BE2C (cell line): ENCODE results near the gene ARID5B.

ENCODE experiments used
- DNase-seq: peaks from one replicate; pipeline ENCODE4 v3.0.0-alpha.2; 2020
- H3K27me3 ChIP-seq: fragments of 250-450 bp; sonication (Bioruptor Pico); 2 replicates; pipeline ENCODE4 v1.5.1; 2020; ENCODE audit warnings: mild to moderate bottlenecking
- H3K36me3 ChIP-seq: fragments of 250-450 bp; sonication (Bioruptor Pico); 2 replicates; pipeline ENCODE4 v1.5.1; 2020; ENCODE audit warnings: mild to moderate bottlenecking
- H3K4me1 ChIP-seq: fragments of 250-450 bp; sonication (Bioruptor Pico); 2 replicates; pipeline ENCODE4 v1.5.1; 2020
- H3K4me3 ChIP-seq: 2 replicates; pipeline ENCODE4 v1.5.1; 2011; ENCODE audit warnings: low read depth, low read length
- H3K9me3 ChIP-seq: fragments of 250-450 bp; sonication (Bioruptor Pico); 2 replicates; pipeline ENCODE4 v1.5.1; 2020
- CTCF ChIP-seq: IDR thresholded peaks from 2 replicates; pipeline ENCODE4 v1.5.1; 2012; ENCODE audit warnings: mild to moderate bottlenecking, low read depth, low read length

ARID5B gene

DNA sequence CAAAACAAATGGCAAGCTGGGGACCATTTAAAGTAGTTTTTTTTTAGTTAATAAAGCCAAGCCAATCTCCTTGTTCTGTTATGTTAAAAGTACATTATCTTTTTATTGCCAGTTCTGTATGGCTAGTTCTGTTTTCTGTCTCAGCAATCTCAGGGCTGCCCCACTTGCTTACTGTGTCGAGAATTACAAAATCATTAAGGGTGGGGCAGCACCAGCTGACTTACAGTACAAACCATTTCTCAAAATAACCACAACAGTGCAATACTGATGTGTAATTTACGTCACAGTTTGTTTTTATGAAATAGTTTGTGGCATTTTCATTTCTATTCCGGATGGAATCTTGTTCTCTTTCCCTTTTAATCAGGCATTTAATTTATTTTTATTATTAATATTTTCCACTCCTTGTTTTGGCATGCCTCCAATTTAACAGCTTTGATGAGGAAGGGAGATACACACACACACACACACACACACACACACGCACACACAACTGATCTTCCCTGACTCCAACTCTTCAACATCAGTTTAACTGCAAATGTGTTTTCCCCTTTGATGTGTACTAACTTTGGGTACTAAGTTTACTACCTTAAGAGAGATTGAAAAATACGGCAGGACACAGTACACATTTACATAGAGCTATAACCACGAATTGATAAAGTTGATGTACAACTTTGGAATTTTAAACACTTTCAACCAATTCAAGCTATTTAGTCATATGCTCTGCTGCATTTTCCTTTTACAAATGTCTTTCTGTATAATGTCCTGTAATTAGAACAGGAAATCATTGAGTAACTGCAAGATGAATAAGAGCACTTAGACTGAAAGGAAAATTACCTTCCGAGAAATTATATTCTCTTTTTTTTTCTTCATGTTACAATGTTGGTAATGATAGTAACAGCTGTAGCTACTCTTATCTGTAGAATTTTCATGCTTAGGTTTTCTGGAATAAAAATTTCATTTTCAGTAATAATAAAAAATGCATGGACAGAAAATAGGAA is 91.5 kb downstream of the ARID5B start:
- DNase-seq: peak; percentile 15
- Histone ChIP-seq H3K27me3 (no peaks in the 10 kb centered on the region), H3K4me3 (peak overlapping the region; percentile 10), H3K4me1 (peaks cover 11% of the 10 kb centered on the region), H3K9me3 (no peaks in the 10 kb centered on the region), H3K36me3 (no peaks in the 10 kb centered on the region)
- no peak for TF ChIP-seq CTCF

DNA sequence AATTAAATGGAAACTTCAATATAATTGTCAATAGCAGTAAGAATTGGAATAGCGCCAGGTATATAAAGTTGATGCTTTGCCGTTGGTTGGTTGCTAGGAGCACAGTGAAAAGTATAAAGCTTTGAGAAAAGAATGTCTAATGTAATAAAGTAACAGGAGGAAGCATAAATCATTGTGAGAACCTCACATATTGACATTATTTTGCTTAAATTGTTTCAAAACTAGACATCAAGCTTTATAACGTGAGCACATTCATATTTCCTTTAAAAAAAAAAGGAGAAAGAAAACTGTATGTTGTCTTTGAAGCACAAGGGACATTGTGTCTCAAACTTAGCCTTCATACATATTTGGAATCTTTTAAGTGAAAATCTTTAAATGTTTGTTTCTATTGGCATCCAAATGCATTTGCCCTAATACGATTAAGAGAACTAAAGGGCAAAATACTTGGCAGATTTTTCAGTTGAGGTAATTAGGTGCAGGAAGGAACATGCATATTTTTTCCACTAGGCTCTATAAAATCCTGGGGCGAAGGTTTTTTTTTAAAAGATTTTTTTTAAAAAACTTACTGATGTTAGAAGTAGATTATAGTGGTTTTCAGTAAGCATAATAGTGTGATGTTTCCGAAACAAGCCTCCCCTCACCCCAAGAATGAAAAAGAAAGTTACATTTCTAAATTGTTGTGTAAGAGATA is 92.4 kb downstream of the ARID5B start:
- no peak overlapping the region for H3K4me3 ChIP-seq
- no peaks in the 10 kb centered on the region for H3K27me3 ChIP-seq
- no peak for DNase-seq
- no peak for TF ChIP-seq CTCF
- no peaks in the 10 kb centered on the region for H3K9me3 ChIP-seq
- H3K36me3 ChIP-seq: no peaks in the 10 kb centered on the region
- H3K4me1 ChIP-seq: peaks cover 11% of the 10 kb centered on the region

DNA sequence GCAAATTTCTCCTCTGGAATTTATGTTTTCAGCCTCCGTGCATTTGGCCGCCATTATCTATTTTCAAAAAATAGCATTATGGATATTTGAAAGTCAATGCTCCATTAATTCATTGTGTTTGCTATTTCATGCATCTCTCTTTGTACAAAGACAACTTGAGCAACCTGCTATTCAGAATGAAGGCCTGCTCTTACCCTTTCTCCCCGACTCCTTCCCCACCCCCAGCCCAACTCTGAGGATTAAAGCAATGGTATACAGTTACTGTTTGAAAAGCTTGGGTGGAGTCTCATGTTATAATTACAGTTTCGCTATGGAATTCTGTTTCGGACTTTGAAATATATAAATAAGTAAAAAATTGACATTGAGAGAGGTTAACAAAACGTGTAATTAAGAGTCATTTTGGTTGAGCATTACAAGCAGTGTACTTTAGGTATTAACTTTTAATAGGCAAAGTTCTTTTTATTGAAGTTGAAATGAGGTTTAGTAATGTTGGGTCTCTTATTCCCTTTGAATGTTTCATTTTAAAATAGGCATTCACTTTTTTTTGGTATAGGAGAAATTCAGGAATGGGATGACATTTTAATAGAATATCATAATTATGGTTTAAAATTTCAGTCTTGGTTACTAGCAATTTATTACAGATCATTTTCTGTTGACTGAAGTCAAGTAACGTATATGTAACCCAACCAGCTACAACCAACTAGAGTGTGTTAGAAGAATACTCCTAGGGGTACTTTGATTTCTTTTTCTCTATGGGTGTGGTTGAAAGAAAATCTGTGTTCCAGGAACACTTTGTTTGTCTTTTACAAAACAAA is 93.1 kb downstream of the ARID5B start:
- no peaks in the 10 kb centered on the region for H3K36me3 ChIP-seq
- no peaks in the 10 kb centered on the region for H3K9me3 ChIP-seq
- peaks cover 11% of the 10 kb centered on the region for H3K4me1 ChIP-seq
- no peaks in the 10 kb centered on the region for H3K27me3 ChIP-seq
- no peak for TF ChIP-seq CTCF
- H3K4me3 ChIP-seq: no peak overlapping the region
- DNase-seq: no peak

DNA sequence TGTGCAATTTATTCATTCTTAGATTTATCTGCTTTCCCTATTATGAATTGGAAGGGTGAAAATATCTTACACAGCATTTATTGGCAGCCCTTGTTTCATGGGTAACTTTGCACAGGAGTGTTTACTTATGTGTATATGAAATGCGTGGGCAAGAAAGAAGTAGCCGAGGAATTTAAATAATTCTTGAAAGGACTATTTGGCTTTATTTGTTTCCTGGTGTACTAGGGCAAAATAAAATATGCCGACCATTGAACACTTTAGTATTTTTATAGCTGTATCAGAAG is 93.7 kb downstream of the ARID5B start:
- no peaks in the 10 kb centered on the region for H3K27me3 ChIP-seq
- no peak overlapping the region for H3K4me3 ChIP-seq
- no peak for DNase-seq
- no peaks in the 10 kb centered on the region for H3K36me3 ChIP-seq
- H3K9me3 ChIP-seq: no peaks in the 10 kb centered on the region
- no peak for TF ChIP-seq CTCF
- H3K4me1 ChIP-seq: peaks cover 11% of the 10 kb centered on the region

DNA sequence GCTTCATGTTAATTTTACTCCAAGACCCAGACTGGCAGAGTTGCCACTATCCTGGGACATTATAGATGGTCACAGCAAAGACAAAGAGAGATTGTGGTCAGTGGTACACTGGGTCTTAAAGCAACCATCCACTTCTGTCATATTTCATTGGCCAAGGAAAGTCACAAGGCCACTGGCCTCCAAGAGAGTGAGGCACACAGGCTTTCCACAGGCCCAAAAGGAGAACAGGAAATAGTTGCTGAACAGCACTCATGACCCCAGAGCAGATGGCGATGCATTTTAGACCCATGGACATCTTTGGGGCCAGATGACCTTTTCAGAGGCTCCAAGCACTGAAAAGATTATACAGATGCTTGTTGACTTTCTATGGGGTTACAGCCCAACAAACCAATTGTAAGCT is 97.4 kb downstream of the ARID5B start:
- TF ChIP-seq CTCF: no peak
- no peak for DNase-seq
- H3K36me3 ChIP-seq: no peaks in the 10 kb centered on the region
- no peaks in the 10 kb centered on the region for H3K9me3 ChIP-seq
- peaks cover 6% of the 10 kb centered on the region for H3K4me1 ChIP-seq
- no peaks in the 10 kb centered on the region for H3K27me3 ChIP-seq
- H3K4me3 ChIP-seq: no peak overlapping the region
